Activated CD4-positive, CD25-positive, alpha-beta regulatory T cell treated with anti-CD3 and anti-CD28 coated beads, Interleukin-2, amount 50 U/mL, for 72 hours (primary cell): ENCODE results near the gene ZDHHC16.

ENCODE experiments used
- DNase-seq: peaks from one replicate; pipeline ENCODE4 v3.0.0; 2021

Gene ZDHHC16

GRCh38 chr10:97482381-97482780 is 36.4 kb downstream of the ZDHHC16 start:
- DNase-seq = no peak

GRCh38 chr10:97483506-97483905 is 37.5 kb downstream of the ZDHHC16 start:
- DNase-seq = no peak

GRCh38 chr10:97483921-97484320 is 37.9 kb downstream of the ZDHHC16 start:
- DNase-seq = no peak

- no peak for DNase-seq
Observed at GRCh38 chr10:97485647-97486281, 39.8 kb downstream of the ZDHHC16 start.

- DNase-seq = no peak
Observed at GRCh38 chr10:97490592-97490991, 44.6 kb downstream of the ZDHHC16 start.

- no peak for DNase-seq
Observed at GRCh38 chr10:97494151-97494550, 48.2 kb downstream of the ZDHHC16 start.

- no peak for DNase-seq
Observed at GRCh38 chr10:97494863-97495506, 49.0 kb downstream of the ZDHHC16 start.

- peak; percentile 73 for DNase-seq
Observed at GRCh38 chr10:97497572-97498075, 51.6 kb downstream of the ZDHHC16 start.

GRCh38 chr10:97498076-97498840 is 52.3 kb downstream of the ZDHHC16 start, which contains the start of gene MMS19:
MMS19 (minus strand) TSS chr10:97498422; CDS start chr10:97498384, 38 bp downstream.
- DNase-seq = peak; percentile 100

GRCh38 chr10:97498841-97499560 is 53.0 kb downstream of the ZDHHC16 start, which contains the start of gene UBTD1:
UBTD1 (plus strand) TSS chr10:97498924; CDS start chr10:97499204, 280 bp downstream.
- DNase-seq = no peak

GRCh38 chr10:97499561-97500296 is 53.8 kb downstream of the ZDHHC16 start:
- DNase-seq = no peak

- DNase-seq = no peak
Observed at GRCh38 chr10:97500297-97500575, 54.3 kb downstream of the ZDHHC16 start.

- no peak for DNase-seq
Observed at GRCh38 chr10:97502916-97503315, 56.9 kb downstream of the ZDHHC16 start.

- DNase-seq = no peak
Observed at GRCh38 chr10:97503406-97503805, 57.4 kb downstream of the ZDHHC16 start.

- no peak for DNase-seq
Observed at GRCh38 chr10:97505152-97505551, 59.2 kb downstream of the ZDHHC16 start.

GRCh38 chr10:97506199-97506991 is 60.4 kb downstream of the ZDHHC16 start:
- DNase-seq = no peak
